Measurements from ENCODE around the gene PPIF. TPM values are rescaled to one million over a fixed set of nuclear protein-coding genes. Genes with fewer than 3 reads are reported as not detected.

PPIF gene
- total and polyA plus RNA-seq, 4 donors, result 22.2 to 84.3 (median 60.0) TPM

DNA sequence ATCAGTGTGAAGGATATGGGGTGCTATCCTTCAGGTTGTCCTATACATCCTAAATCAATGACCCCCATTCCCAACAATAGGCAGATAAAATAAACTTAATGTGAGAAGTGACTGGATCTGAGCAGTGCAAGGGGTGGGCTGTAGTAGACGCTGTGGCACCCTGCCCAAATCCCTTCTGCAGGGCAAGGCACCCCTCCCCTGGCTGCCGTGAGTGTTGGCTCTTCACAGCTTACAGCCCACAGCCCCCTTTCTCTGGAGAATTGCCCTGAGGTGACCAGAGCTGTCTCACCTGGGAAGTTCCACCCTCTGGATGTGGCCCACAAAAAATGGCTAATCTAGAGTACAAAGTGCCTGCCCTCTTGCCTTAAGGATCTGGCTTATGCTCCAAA is 25.8 kb upstream of the PPIF start:
- H3K4me3 ChIP-seq (ENCODE audit: low read depth in 1 of 3, low read length in 3 of 3), result no peak overlapping the region
- no peaks in the 10 kb centered on the region for H3K27me3 ChIP-seq (ENCODE audit: control insufficient read depth in 4 of 4, insufficient read depth in 4 of 4, low read length in 3 of 4)
- H3K9me3 ChIP-seq (ENCODE audit: control insufficient read depth in 4 of 4, low read length in 3 of 4), result no peaks in the 10 kb centered on the region
- TF ChIP-seq, protein P1, sequence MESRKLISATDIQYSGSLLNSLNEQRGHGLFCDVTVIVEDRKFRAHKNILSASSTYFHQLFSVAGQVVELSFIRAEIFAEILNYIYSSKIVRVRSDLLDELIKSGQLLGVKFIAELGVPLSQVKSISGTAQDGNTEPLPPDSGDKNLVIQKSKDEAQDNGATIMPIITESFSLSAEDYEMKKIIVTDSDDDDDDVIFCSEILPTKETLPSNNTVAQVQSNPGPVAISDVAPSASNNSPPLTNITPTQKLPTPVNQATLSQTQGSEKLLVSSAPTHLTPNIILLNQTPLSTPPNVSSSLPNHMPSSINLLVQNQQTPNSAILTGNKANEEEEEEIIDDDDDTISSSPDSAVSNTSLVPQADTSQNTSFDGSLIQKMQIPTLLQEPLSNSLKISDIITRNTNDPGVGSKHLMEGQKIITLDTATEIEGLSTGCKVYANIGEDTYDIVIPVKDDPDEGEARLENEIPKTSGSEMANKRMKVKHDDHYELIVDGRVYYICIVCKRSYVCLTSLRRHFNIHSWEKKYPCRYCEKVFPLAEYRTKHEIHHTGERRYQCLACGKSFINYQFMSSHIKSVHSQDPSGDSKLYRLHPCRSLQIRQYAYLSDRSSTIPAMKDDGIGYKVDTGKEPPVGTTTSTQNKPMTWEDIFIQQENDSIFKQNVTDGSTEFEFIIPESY (IDR thresholded peaks at IDR 0.05), result no peak
- TF ChIP-seq YY1 (IDR thresholded peaks at IDR 0.05) (no peak), FOXA1 (IDR thresholded peaks at IDR 0.05) (no peak), RXRA (IDR thresholded peaks at IDR 0.05) (no peak), EGR1 (IDR thresholded peaks at IDR 0.05; ENCODE audit: low read depth in 2 of 2) (no peak), NR2F2 (IDR thresholded peaks at IDR 0.05) (no peak), HNF4A (conservative IDR thresholded peaks at IDR 0.05) (no peak), HNF4G (IDR thresholded peaks at IDR 0.05) (no peak), SP1 (IDR thresholded peaks at IDR 0.05) (no peak), JUND (IDR thresholded peaks at IDR 0.05) (no peak)
- TF ChIP-seq, protein P2, sequence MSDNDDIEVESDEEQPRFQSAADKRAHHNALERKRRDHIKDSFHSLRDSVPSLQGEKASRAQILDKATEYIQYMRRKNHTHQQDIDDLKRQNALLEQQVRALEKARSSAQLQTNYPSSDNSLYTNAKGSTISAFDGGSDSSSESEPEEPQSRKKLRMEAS (IDR thresholded peaks at IDR 0.05), result no peak
- TF ChIP-seq, protein P3, sequence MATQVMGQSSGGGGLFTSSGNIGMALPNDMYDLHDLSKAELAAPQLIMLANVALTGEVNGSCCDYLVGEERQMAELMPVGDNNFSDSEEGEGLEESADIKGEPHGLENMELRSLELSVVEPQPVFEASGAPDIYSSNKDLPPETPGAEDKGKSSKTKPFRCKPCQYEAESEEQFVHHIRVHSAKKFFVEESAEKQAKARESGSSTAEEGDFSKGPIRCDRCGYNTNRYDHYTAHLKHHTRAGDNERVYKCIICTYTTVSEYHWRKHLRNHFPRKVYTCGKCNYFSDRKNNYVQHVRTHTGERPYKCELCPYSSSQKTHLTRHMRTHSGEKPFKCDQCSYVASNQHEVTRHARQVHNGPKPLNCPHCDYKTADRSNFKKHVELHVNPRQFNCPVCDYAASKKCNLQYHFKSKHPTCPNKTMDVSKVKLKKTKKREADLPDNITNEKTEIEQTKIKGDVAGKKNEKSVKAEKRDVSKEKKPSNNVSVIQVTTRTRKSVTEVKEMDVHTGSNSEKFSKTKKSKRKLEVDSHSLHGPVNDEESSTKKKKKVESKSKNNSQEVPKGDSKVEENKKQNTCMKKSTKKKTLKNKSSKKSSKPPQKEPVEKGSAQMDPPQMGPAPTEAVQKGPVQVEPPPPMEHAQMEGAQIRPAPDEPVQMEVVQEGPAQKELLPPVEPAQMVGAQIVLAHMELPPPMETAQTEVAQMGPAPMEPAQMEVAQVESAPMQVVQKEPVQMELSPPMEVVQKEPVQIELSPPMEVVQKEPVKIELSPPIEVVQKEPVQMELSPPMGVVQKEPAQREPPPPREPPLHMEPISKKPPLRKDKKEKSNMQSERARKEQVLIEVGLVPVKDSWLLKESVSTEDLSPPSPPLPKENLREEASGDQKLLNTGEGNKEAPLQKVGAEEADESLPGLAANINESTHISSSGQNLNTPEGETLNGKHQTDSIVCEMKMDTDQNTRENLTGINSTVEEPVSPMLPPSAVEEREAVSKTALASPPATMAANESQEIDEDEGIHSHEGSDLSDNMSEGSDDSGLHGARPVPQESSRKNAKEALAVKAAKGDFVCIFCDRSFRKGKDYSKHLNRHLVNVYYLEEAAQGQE (IDR thresholded peaks at IDR 0.05), result no peak
- TF ChIP-seq, protein P4, sequence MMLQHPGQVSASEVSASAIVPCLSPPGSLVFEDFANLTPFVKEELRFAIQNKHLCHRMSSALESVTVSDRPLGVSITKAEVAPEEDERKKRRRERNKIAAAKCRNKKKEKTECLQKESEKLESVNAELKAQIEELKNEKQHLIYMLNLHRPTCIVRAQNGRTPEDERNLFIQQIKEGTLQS (IDR thresholded peaks at IDR 0.05), result no peak
- WGBS, result 95% methylated on average over 2 of the region's 2 CpGs
- no peak for DNase-seq (ENCODE audit: low spot score)
- no peak overlapping the region for H3K27ac ChIP-seq (ENCODE audit: low read depth in 1 of 2, low read length in 2 of 2)
- H3K4me1 ChIP-seq (ENCODE audit: control insufficient read depth in 4 of 4, insufficient read depth in 4 of 4, low read length in 3 of 4), result no peaks in the 10 kb centered on the region
- no peaks in the 10 kb centered on the region for H3K36me3 ChIP-seq (ENCODE audit: control insufficient read depth in 4 of 4, insufficient read depth in 3 of 4, low read depth in 1 of 4, low read length in 3 of 4)
- H3K9ac ChIP-seq (ENCODE audit: low read depth in 1 of 2, low read length in 2 of 2), result no peak overlapping the region

DNA sequence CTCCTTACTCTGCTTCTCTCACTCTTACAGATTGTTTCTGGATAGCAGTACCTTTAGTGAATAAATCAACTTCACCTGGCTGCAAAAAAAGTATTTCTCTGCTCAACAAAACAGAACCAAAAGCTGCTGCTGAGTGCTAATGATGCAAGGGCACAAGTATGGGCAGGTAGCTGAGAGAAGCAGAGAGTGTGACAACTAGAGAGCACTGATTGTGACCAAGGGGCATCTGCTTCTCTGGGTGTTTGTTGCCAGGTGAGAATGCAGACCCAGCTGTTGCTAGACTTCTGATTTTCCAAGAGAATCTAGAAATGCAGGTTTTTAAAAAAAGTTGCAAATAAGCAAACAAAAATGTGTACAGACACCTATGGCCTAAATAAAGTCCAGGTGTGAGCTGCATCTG is 25.3 kb upstream of the PPIF start:
- no peak overlapping the region for H3K4me3 ChIP-seq (ENCODE audit: low read depth in 1 of 3, low read length in 3 of 3)
- no peaks in the 10 kb centered on the region for H3K9me3 ChIP-seq (ENCODE audit: control insufficient read depth in 4 of 4, low read length in 3 of 4)
- H3K4me1 ChIP-seq (ENCODE audit: control insufficient read depth in 4 of 4, insufficient read depth in 4 of 4, low read length in 3 of 4), result no peaks in the 10 kb centered on the region
- H3K36me3 ChIP-seq (ENCODE audit: control insufficient read depth in 4 of 4, insufficient read depth in 3 of 4, low read depth in 1 of 4, low read length in 3 of 4), result no peaks in the 10 kb centered on the region
- H3K9ac ChIP-seq (ENCODE audit: low read depth in 1 of 2, low read length in 2 of 2), result no peak overlapping the region
- no peaks in the 10 kb centered on the region for H3K27me3 ChIP-seq (ENCODE audit: control insufficient read depth in 4 of 4, insufficient read depth in 4 of 4, low read length in 3 of 4)
- H3K27ac ChIP-seq (ENCODE audit: low read depth in 1 of 2, low read length in 2 of 2), result no peak overlapping the region
- no peak for DNase-seq (ENCODE audit: low spot score)
- TF ChIP-seq, protein P2 (IDR thresholded peaks at IDR 0.05), result no peak
- no peak for TF ChIP-seq YY1 (IDR thresholded peaks at IDR 0.05)
- TF ChIP-seq HNF4G (IDR thresholded peaks at IDR 0.05), result no peak
- TF ChIP-seq, protein P4 (IDR thresholded peaks at IDR 0.05), result no peak
- no peak for TF ChIP-seq TAF1 (conservative IDR thresholded peaks at IDR 0.05)
- TF ChIP-seq, protein P1 (IDR thresholded peaks at IDR 0.05), result no peak
- no peak for TF ChIP-seq RXRA (IDR thresholded peaks at IDR 0.05)
- TF ChIP-seq, protein P3 (IDR thresholded peaks at IDR 0.05), result no peak
- TF ChIP-seq GABPA (IDR thresholded peaks at IDR 0.05 in 1 of 2, conservative IDR thresholded peaks at IDR 0.05 in 1 of 2), result no peak
- TF ChIP-seq EGR1 (IDR thresholded peaks at IDR 0.05; ENCODE audit: low read depth in 2 of 2), result no peak
- no peak for TF ChIP-seq RAD21 (IDR thresholded peaks at IDR 0.05)
- no peak for TF ChIP-seq HNF4A (conservative IDR thresholded peaks at IDR 0.05)
- no peak for TF ChIP-seq NR2F2 (IDR thresholded peaks at IDR 0.05)
- TF ChIP-seq, protein P5, sequence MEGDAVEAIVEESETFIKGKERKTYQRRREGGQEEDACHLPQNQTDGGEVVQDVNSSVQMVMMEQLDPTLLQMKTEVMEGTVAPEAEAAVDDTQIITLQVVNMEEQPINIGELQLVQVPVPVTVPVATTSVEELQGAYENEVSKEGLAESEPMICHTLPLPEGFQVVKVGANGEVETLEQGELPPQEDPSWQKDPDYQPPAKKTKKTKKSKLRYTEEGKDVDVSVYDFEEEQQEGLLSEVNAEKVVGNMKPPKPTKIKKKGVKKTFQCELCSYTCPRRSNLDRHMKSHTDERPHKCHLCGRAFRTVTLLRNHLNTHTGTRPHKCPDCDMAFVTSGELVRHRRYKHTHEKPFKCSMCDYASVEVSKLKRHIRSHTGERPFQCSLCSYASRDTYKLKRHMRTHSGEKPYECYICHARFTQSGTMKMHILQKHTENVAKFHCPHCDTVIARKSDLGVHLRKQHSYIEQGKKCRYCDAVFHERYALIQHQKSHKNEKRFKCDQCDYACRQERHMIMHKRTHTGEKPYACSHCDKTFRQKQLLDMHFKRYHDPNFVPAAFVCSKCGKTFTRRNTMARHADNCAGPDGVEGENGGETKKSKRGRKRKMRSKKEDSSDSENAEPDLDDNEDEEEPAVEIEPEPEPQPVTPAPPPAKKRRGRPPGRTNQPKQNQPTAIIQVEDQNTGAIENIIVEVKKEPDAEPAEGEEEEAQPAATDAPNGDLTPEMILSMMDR (IDR thresholded peaks at IDR 0.05; ENCODE audit: low read depth, low read length, missing input control), result no peak
- no peak for TF ChIP-seq FOXA1 (IDR thresholded peaks at IDR 0.05)
